ENCODE measurements around the gene TSHZ1.

TSHZ1 gene

GRCh38 chr18:75214332-75214690 lies 3.7 kb downstream of the TSHZ1 start:
- Histone ChIP-seq H3F3A (ENCODE audit: insufficient read depth) (peaks cover 4% of the 10 kb centered on the region; the same call in 1 of the 2 replicates), H3K9ac (ENCODE audit: low read length) (no peak overlapping the region), H2AFZ (ENCODE audit: low read depth, low read length, severe bottlenecking) (no peak overlapping the region), H3K9me3 (ENCODE audit: insufficient read depth, low read length) (no peaks in the 10 kb centered on the region), H3K79me2 (ENCODE audit: insufficient read depth, low read length) (no peaks in the 10 kb centered on the region), H3K9me2 (replicated peaks; ENCODE audit: insufficient read depth, low read length) (no peaks in the 10 kb centered on the region), H3K4me3 (ENCODE audit: insufficient read depth, low read length, poor library complexity, severe bottlenecking) (no peak overlapping the region), H4K20me1 (ENCODE audit: low read depth, low read length) (peaks cover 15% of the 10 kb centered on the region; the same call in 1 of the 2 replicates), H3K27ac (ENCODE audit: low read depth, low read length) (no peak overlapping the region), H3K36me3 (ENCODE audit: low read length) (no peaks in the 10 kb centered on the region), H3K27me3 (ENCODE audit: low read length) (no peaks in the 10 kb centered on the region), H3K4me2 (ENCODE audit: low read depth, low read length, poor library complexity, severe bottlenecking) (no peak overlapping the region)
- TF ChIP-seq CTCF (IDR thresholded peaks at IDR 0.05; ENCODE audit: insufficient read depth, low read length, poor library complexity, severe bottlenecking) (no peak), EZH2phosphoT487 (conservative IDR thresholded peaks at IDR 0.05; ENCODE audit: low read length) (no peak)

GRCh38 chr18:75214766-75215510 lies 4.3 kb downstream of the TSHZ1 start:
- TF ChIP-seq EZH2phosphoT487 (conservative IDR thresholded peaks at IDR 0.05; ENCODE audit: low read length): no peak
- TF ChIP-seq CTCF (IDR thresholded peaks at IDR 0.05; ENCODE audit: insufficient read depth, low read length, poor library complexity, severe bottlenecking): no peak
- Histone ChIP-seq H3K4me3 (ENCODE audit: insufficient read depth, low read length, poor library complexity, severe bottlenecking) (no peak overlapping the region), H2AFZ (ENCODE audit: low read depth, low read length, severe bottlenecking) (no peak overlapping the region), H3K9me2 (replicated peaks; ENCODE audit: insufficient read depth, low read length) (no peaks in the 10 kb centered on the region), H3K27ac (ENCODE audit: low read depth, low read length) (no peak overlapping the region), H3K4me2 (ENCODE audit: low read depth, low read length, poor library complexity, severe bottlenecking) (no peak overlapping the region), H3K27me3 (ENCODE audit: low read length) (no peaks in the 10 kb centered on the region), H3K79me2 (ENCODE audit: insufficient read depth, low read length) (no peaks in the 10 kb centered on the region), H3K9ac (ENCODE audit: low read length) (no peak overlapping the region), H3F3A (ENCODE audit: insufficient read depth) (peaks cover 4% of the 10 kb centered on the region; the same call in 1 of the 2 replicates), H3K36me3 (ENCODE audit: low read length) (no peaks in the 10 kb centered on the region), H3K9me3 (ENCODE audit: insufficient read depth, low read length) (no peaks in the 10 kb centered on the region), H4K20me1 (ENCODE audit: low read depth, low read length) (peaks cover 15% of the 10 kb centered on the region; the same call in 1 of the 2 replicates)

GRCh38 chr18:75215663-75216062 lies 5.1 kb downstream of the TSHZ1 start:
- no peaks in the 10 kb centered on the region for H3F3A ChIP-seq (ENCODE audit: insufficient read depth)
- peaks cover 15% of the 10 kb centered on the region; the same call in 1 of the 2 replicates for H4K20me1 ChIP-seq (ENCODE audit: low read depth, low read length)
- TF ChIP-seq CTCF (IDR thresholded peaks at IDR 0.05; ENCODE audit: insufficient read depth, low read length, poor library complexity, severe bottlenecking): no peak
- no peak for TF ChIP-seq EZH2phosphoT487 (conservative IDR thresholded peaks at IDR 0.05; ENCODE audit: low read length)
- H3K36me3 ChIP-seq (ENCODE audit: low read length): no peaks in the 10 kb centered on the region
- H3K9ac ChIP-seq (ENCODE audit: low read length): no peak overlapping the region
- no peaks in the 10 kb centered on the region for H3K9me3 ChIP-seq (ENCODE audit: insufficient read depth, low read length)
- no peaks in the 10 kb centered on the region for H3K27me3 ChIP-seq (ENCODE audit: low read length)
- H3K4me3 ChIP-seq (ENCODE audit: insufficient read depth, low read length, poor library complexity, severe bottlenecking): no peak overlapping the region
- no peak overlapping the region for H3K4me2 ChIP-seq (ENCODE audit: low read depth, low read length, poor library complexity, severe bottlenecking)
- no peak overlapping the region for H2AFZ ChIP-seq (ENCODE audit: low read depth, low read length, severe bottlenecking)
- H3K9me2 ChIP-seq (replicated peaks; ENCODE audit: insufficient read depth, low read length): no peaks in the 10 kb centered on the region
- no peaks in the 10 kb centered on the region for H3K79me2 ChIP-seq (ENCODE audit: insufficient read depth, low read length)
- no peak overlapping the region for H3K27ac ChIP-seq (ENCODE audit: low read depth, low read length)

Measured in SU-DHL-6 (cell line).